ENCODE data around the gene SERTAD1. TPM values are rescaled to one million over a fixed set of nuclear protein-coding genes. Genes with fewer than 3 reads are reported as not detected.

SERTAD1 gene
- polyA plus RNA-seq (2012; rRNA removed): 7.1 and 10.4 TPM in 2 replicates
- polyA plus RNA-seq (2012; cell fraction: cytosol; rRNA removed): 6.5 and 7.6 TPM in 2 replicates
- polyA plus RNA-seq (2012; cell fraction: nucleus; rRNA removed): 8.4 and 10.2 TPM in 2 replicates

DNA sequence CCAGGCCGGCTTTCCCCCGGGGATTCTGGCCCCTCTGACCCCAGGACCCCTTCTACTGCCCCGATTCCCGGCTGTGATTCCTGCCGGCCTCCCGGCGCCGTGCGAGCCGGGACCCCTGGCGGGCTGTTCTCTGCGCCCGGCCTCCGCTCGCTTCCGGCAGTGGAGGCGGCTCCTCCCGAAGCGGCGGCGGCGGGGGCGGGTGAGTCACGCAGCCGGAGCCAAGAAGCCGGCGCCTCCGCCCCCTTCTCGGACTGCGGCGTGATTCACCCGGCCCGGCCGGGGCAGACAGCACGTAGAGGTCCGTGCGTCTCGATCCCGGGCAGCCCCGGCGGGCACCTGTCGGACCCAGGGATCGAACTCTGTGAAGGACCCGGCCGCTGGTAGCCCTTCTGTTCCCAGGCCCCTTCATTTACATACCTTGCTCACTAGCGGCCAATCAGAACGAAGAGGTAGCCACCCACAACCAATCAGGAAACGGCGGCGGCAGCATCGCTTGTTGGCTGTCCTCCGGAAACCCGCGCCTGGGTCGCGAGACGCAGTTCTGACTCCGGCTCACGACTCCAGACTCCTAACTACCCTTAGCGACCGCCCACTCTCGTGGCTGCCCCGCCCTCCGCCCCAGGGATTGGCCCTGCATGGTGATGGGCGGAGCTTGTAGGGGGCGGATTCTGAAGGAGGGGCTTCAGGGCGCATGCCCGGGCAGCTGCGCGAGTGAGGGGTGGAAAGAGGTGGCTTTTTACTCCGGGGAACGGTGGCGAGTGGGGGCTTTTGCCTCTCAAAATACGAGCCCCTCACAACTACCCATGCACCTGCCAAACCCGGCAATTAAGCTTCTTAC is at the start of gene SERTAD1:
Gene SERTAD1 (minus strand): TSS at position 543 of the 838 bp plus-strand sequence. CDS start 2,446 bp downstream, outside the sequence.
- H3K9ac ChIP-seq: peak within 1 kb of the TSS; percentile 98
- WGBS (ENCODE audit: low lambda C conversion rate): under 1% methylated on average over 53 of the region's 75 CpGs

More for the DNA sequence above, at the start of gene SERTAD1:
- Histone ChIP-seq H3F3A (replicated peaks; ENCODE audit: insufficient read depth) (peaks cover 33% of the 10 kb centered on the region), H4K20me1 (ENCODE audit: insufficient read depth) (no peaks in the 10 kb centered on the region), H2AFZ (ENCODE audit: low read depth) (peak within 1 kb of the TSS; percentile 83), H3K9me3 (no peaks in the 10 kb centered on the region), H3K79me2 (ENCODE audit: insufficient read depth) (peaks cover 36% of the 10 kb centered on the region), H3K4me2 (peak within 1 kb of the TSS; percentile 90), H3K9me2 (no peaks in the 10 kb centered on the region), H3K27me3 (ENCODE audit: insufficient read depth) (no peaks in the 10 kb centered on the region), H3K4me1 (ENCODE audit: control insufficient read depth in 1 of 2, insufficient read depth in 2 of 2, low read depth in 1 of 2, low read length in 1 of 2) (peaks cover 6 to 17% of the 10 kb centered on the region in 2 experiments; a peak in 3 of 4 replicates), H3K27ac (ENCODE audit: low read depth in 2 of 2, low read length in 1 of 2) (peak within 1 kb of the TSS; percentile 86 to 97), H3K36me3 (replicated peaks in 1 of 2; ENCODE audit: control insufficient read depth in 1 of 2, insufficient read depth in 2 of 2, low read length in 1 of 2) (peaks cover 7 to 15% of the 10 kb centered on the region in 2 experiments), H3K4me3 (ENCODE audit: low read depth in 2 of 2, low read length in 1 of 2) (peak within 1 kb of the TSS; percentile 67 to 86)
- peak; percentile 97 for DNase-seq
- POLR2A ChIA-PET: interaction anchor here (0.9 to 1.6 kb wide), 6 partner anchors 16 to 71 kb away, joined by 3 to 8 read pairs (median 4); partner anchors contain the start of gene BLVRB
- TF ChIP-seq TAF1 (IDR thresholded peaks at IDR 0.05; ENCODE audit: borderline replicate concordance, low read depth, low read length): peak; percentile 84
- TF ChIP-seq FOSL2 (IDR thresholded peaks at IDR 0.05; ENCODE audit: borderline replicate concordance, low read depth): peak; percentile 59; the same call in 1 of the 2 replicates
- TF ChIP-seq, protein P1, sequence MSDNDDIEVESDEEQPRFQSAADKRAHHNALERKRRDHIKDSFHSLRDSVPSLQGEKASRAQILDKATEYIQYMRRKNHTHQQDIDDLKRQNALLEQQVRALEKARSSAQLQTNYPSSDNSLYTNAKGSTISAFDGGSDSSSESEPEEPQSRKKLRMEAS (IDR thresholded peaks at IDR 0.05; ENCODE audit: low read depth): peak; percentile 21; the same call in 1 of the 2 replicates
- peak; percentile 1; the same call in 1 of the 2 replicates for TF ChIP-seq TCF12 (IDR thresholded peaks at IDR 0.05)
- TF ChIP-seq, protein P2, sequence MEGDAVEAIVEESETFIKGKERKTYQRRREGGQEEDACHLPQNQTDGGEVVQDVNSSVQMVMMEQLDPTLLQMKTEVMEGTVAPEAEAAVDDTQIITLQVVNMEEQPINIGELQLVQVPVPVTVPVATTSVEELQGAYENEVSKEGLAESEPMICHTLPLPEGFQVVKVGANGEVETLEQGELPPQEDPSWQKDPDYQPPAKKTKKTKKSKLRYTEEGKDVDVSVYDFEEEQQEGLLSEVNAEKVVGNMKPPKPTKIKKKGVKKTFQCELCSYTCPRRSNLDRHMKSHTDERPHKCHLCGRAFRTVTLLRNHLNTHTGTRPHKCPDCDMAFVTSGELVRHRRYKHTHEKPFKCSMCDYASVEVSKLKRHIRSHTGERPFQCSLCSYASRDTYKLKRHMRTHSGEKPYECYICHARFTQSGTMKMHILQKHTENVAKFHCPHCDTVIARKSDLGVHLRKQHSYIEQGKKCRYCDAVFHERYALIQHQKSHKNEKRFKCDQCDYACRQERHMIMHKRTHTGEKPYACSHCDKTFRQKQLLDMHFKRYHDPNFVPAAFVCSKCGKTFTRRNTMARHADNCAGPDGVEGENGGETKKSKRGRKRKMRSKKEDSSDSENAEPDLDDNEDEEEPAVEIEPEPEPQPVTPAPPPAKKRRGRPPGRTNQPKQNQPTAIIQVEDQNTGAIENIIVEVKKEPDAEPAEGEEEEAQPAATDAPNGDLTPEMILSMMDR (IDR thresholded peaks at IDR 0.05): peak; percentile 77
- no peak for TF ChIP-seq MEF2A (IDR thresholded peaks at IDR 0.05; ENCODE audit: borderline replicate concordance, low read depth)
- TF ChIP-seq NRF1 (IDR thresholded peaks at IDR 0.05; ENCODE audit: low read depth, low read length): peak; percentile 92
- 0 out of 2 replicates have a peak, but pooled peaks have one; percentile 12 for TF ChIP-seq JUND (IDR thresholded peaks at IDR 0.05)
- TF ChIP-seq, protein P3, sequence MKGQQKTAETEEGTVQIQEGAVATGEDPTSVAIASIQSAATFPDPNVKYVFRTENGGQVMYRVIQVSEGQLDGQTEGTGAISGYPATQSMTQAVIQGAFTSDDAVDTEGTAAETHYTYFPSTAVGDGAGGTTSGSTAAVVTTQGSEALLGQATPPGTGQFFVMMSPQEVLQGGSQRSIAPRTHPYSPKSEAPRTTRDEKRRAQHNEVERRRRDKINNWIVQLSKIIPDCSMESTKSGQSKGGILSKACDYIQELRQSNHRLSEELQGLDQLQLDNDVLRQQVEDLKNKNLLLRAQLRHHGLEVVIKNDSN (IDR thresholded peaks at IDR 0.05; ENCODE audit: borderline replicate concordance, low read depth): no peak
- 0 out of 2 replicates have a peak, but pooled peaks have one; percentile 13 for TF ChIP-seq SIN3A (IDR thresholded peaks at IDR 0.05; ENCODE audit: borderline replicate concordance, low read depth, low read length)
- no peak for TF ChIP-seq EP300 (IDR thresholded peaks at IDR 0.05; ENCODE audit: borderline replicate concordance in 1 of 2, low read depth in 1 of 2, low read length in 1 of 2)
- no peak for TF ChIP-seq RAD21 (IDR thresholded peaks at IDR 0.05; ENCODE audit: low read length)
- TF ChIP-seq MXI1 (IDR thresholded peaks at IDR 0.05; ENCODE audit: low read depth, low read length): peak; percentile 75
- peak; percentile 56; the same call in 1 of the 2 replicates for TF ChIP-seq TEAD4 (IDR thresholded peaks at IDR 0.05; ENCODE audit: borderline replicate concordance, insufficient read depth)
- peak; percentile 96 for TF ChIP-seq RFX5 (IDR thresholded peaks at IDR 0.05; ENCODE audit: low read length)
- 0 out of 2 replicates have a peak, but pooled peaks have one; percentile 14 for TF ChIP-seq ELF1 (IDR thresholded peaks at IDR 0.05)
- peak; percentile 98 for TF ChIP-seq POLR2AphosphoS5 (IDR thresholded peaks at IDR 0.05; ENCODE audit: low read depth, low read length)
- TF ChIP-seq CHD2 (IDR thresholded peaks at IDR 0.05; ENCODE audit: low read length, partially characterized antibody): peak; percentile 77
- TF ChIP-seq NFIC (IDR thresholded peaks at IDR 0.05; ENCODE audit: borderline replicate concordance): peak; percentile 29; the same call in 1 of the 2 replicates
- CTCF ChIA-PET: interaction anchor here (0.6 to 1.6 kb wide), 13 partner anchors 10 to 208 kb away, joined by 3 to 8 read pairs (median 4); no protein-coding TSS in a partner anchor
